HG03066 (cell line): Measurements from ENCODE around the gene ALKBH5.

Experiments used
- ATAC-seq: cut with Tn5 transposase; IDR thresholded peaks from one replicate; pipeline ENCODE4 v1.9.1; 2021; ENCODE audit warnings: low read depth; ENCODE audit not compliant: unreplicated experiment

ALKBH5 gene

GRCh38 chr17:18236494-18236893 is 52.9 kb downstream of the ALKBH5 start:
- ATAC-seq, result no peak

- ATAC-seq, result no peak
Measured at GRCh38 chr17:18237461-18237860, 53.8 kb downstream of the ALKBH5 start.

DNA sequence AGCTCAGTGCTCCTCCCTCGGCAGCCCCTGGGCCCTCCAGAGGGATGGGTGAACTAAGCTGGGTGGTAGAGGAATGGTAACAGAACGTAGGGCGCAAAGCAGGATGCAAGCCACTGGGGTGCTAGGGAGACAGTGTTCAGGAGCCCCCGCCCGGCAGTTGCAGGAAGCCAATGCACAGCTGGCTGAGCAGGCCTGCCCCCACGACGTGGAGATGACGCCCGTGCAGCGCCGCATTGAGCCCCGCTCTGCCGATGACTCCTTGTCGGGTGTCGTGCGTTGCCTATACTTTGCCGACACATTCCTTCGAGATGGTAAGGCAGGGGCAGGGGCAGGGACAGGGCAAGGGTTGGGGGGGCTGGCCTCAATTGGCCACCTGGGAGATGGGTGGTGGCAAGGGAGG is 54.7 kb downstream of the ALKBH5 start:
- no peak for ATAC-seq

DNA sequence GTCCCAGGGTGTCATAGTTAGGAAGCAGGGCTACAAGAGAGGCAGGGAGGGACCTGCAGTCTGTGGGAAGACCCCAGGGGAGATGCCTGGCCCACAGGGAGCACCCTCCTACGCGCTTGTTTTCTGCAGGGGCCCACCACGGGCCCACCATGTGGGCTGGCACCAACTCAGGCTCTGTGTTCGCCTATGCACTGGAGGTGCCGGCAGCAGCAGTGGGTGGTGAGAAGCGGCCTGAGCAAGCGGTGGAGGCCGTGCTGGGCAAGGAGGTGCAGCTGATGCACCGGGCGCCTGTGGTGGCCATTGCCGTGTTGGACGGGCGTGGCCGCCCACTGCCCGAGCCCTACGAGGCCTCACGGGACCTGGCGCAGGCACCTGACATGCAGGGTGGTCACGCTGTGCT is 56.8 kb downstream of the ALKBH5 start:
- ATAC-seq, result no peak

DNA sequence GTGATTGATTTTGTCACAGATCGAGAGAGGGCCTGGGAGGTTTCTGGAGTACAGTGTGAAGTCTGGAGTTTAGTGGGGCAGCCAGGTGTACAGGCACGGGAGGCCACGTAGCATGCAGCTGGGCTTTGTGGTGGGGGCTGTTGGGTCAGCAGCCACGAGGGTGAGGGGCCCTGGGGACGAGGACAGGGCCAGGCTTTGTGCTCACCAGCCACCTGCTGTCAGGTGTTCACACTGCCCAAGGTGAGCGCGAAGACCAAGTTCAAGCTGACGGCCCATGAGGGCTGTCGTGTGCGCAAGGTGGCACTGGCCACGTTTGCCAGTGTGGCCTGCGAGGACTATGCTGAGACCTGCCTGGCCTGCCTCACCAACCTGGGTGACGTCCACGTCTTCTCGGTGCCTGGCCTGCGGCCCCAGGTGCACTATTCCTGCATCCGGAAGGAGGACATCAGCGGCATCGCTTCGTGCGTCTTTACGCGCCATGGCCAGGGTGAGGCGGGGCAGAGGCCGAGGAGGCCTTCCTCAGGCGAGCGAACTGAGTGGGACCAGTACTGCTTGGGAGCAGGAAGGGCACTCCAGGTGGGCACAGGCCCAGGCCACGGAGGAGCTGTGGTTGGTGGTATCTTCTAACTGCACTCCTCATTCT is 57.7 kb downstream of the ALKBH5 start:
- ATAC-seq, result no peak

- no peak for ATAC-seq
Measured at GRCh38 chr17:18245038-18245776, 61.6 kb downstream of the ALKBH5 start.

- ATAC-seq, result no peak
Measured at GRCh38 chr17:18246109-18246725, 62.6 kb downstream of the ALKBH5 start.

DNA sequence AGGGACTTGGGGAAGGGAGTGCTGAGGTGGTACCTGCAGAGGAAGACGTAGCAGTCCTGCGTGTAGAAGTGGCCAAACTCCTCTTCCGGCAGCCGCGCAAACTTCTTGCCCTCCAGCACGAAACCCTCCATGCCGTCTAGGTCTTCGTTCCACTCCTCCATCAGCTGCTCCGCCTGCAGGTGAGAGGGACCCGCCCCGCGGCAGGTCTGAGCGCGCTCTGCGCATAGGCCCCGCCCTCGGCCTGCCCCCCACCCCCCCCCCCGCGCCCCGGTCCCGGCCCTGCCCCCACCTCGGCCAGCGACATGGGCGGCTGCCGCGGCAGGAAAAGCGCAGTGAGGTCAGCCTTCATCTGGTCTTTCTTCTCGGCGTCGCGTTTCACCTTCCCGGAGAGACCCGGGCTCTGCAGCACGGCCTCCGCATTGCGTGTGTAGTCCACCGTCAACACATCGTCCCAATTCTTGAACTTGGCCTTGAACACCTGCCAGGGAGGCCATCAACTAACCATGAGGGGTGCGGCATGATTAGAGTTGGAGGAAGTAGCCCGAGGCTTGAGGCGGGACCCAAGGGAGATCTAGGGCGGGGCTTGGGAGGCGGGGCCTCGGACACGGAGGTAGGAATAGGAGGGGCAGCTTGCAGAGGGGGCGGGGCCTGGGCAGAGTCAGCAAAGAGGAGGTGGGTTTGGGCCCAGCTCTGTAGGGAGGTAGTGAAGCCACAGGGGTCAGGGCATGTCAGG is 63.4 kb downstream of the ALKBH5 start:
- ATAC-seq, result no peak

DNA sequence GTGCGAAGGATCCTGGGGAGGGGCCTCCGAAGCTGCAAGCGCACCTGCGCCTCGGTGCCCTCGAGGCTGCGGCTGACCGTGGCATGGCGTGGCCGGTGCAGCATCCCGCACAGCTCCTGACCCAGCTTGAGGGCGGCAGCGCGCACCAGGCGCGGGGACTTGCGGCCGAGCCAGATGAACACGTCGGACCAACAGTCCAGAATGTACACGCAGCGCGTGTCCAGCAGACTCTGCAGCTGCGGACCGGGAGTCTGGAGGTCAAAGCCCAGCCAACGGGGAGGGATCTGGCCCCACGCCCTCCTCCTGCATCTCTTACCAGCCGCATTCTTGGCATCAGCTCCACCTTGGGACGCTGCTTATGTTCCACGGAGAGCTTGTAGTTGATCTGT is 64.0 kb downstream of the ALKBH5 start:
- no peak for ATAC-seq

DNA sequence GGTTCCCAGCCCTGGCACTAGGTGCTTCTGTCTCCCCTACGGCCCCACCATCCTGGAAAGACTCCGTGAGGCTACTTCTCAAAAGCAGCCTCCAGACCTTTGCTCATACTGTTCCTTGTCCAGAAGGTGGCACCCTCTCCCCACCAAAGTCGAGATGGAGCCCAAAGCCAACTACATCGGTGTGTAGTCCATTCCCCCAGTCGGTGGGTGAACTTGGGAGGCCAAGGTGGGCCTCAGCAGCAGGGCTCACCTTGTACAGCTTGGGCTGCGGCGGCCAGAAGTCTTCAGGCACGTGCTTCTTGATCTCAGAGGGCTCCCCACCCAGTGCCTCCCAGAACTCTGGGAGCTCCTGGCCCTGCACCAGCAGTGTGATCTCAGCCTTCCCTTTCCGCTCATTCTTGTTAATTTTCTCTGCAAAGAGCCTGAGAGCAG is 64.7 kb downstream of the ALKBH5 start:
- no peak for ATAC-seq

- no peak for ATAC-seq
Measured at GRCh38 chr17:18248811-18249210, 65.2 kb downstream of the ALKBH5 start.

- no peak for ATAC-seq
Measured at GRCh38 chr17:18250259-18250658, 66.6 kb downstream of the ALKBH5 start.

DNA sequence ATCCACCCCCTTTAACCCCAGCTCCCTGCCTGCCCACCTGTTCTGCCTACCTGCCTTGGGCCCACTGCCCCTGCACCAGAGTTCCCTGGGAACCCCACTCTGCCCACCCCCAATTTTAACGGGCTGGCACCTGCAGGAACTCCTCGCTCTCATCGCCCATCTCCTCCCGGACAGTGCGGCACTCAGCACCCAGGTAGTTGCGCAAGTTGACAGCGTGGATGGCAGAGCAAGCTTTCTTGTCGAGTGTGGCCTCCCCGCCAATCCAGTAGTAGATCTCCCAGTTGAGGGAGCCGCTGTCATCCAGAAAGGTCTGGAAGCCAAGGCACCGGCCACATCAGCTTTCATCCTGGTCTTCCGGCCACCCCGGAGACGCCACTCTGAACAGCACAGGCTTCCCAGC is 67.1 kb downstream of the ALKBH5 start:
- ATAC-seq, result no peak

GRCh38 chr17:18251204-18251603 is 67.6 kb downstream of the ALKBH5 start:
- no peak for ATAC-seq

- ATAC-seq, result no peak
Measured at GRCh38 chr17:18252160-18252559, 68.5 kb downstream of the ALKBH5 start.

DNA sequence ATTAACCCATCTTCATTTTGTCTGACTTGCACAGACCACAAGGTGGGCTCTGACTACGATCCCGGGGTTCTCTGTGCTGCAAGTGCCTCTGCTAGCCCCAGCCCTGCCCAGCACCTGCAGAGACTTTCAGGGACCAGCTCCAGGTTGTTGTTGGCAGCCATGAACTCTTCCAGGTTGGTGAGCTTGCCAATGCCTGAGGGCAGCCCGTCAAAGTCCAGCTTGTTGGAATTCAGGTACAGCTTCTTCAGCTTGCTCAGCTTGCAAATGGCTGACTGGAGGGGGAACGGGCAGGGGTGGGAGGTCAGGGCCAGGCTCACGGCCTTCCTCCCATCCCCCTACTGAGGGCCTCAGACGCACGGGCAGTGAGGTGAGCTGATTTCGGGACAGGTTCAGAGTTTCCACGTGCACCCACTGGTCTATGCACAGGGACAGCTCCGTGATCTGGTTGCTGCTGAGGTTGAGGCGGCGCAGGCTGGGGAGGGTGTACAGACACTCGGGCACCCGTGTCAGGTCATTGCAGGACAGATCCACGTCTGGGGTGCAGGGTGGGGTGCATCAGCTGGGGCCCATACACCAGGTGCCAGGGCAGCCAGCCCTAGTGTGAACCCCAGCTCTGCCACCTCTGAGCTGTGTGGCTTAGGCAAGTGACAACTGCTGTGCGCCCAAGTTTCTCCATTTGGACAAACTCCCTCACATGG is 69.7 kb downstream of the ALKBH5 start:
- ATAC-seq, result no peak

DNA sequence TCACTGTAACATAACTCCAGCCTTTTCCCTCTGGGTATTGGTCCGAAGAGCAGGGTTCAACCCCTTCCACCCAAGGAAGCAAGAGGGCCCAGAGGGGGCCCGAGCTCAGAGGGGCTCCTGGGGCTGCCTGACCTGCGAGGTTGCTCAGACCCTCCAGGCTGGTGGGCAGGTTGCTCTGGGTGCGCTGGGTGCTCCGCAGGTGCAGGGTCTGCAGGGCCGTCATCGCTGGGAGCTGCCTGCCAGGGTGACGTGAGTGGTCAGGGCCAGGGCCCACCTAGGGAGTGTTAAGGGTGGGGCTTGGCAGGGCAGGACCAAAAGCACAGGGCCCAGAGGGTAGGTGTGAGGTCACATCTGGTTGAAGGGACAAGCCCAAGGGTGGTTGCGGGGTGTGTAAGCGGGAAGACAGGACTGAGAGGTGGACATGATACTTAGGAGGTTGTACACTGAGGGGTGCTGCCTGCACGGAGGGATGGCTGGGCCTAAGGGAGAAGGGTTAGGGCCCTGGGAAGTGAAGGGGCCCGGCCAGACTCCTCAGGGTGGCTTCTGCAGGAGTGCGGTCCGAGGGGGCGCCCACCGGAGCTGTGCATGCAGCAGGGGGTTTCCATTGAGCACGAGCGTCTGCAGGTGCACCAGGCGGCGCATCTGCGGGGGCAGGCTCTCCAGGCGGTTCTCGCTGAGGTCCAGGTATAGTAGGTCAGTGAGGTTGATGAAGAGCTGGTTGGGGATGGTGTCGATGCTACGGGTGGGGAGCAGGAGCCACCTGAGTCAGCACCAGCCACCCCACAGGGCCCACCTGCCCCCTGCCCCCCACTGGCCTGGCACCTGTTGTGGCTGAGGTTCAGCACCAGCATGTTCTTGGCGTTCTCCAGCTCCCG is 70.6 kb downstream of the ALKBH5 start:
- ATAC-seq, result no peak

- no peak for ATAC-seq
Measured at GRCh38 chr17:18254888-18255649, 71.4 kb downstream of the ALKBH5 start.

- ATAC-seq, result no peak
Measured at GRCh38 chr17:18256351-18256750, 72.7 kb downstream of the ALKBH5 start.
